Measurements from ENCODE around the gene NRP1. TPM values are rescaled to one million over a fixed set of nuclear protein-coding genes. Genes with fewer than 3 reads are reported as not detected.

NRP1 gene
- total RNA-seq, 1 donor from 2014 or later: 16.1 TPM

GRCh38 chr10:33358016-33358415 is 23.5 kb upstream of the NRP1 start:
- H3K4me1 Mint-ChIP-seq: no peaks in the 10 kb centered on the region
- DNase-seq (ENCODE audit: low read depth, low spot score): no peak
- H3K4me3 Mint-ChIP-seq: no peak overlapping the region
- no peaks in the 10 kb centered on the region for H3K36me3 Mint-ChIP-seq (ENCODE audit: low read depth)
- no peaks in the 10 kb centered on the region for H3K27me3 Mint-ChIP-seq (ENCODE audit: low read depth)
- TF ChIP-seq, protein P1, sequence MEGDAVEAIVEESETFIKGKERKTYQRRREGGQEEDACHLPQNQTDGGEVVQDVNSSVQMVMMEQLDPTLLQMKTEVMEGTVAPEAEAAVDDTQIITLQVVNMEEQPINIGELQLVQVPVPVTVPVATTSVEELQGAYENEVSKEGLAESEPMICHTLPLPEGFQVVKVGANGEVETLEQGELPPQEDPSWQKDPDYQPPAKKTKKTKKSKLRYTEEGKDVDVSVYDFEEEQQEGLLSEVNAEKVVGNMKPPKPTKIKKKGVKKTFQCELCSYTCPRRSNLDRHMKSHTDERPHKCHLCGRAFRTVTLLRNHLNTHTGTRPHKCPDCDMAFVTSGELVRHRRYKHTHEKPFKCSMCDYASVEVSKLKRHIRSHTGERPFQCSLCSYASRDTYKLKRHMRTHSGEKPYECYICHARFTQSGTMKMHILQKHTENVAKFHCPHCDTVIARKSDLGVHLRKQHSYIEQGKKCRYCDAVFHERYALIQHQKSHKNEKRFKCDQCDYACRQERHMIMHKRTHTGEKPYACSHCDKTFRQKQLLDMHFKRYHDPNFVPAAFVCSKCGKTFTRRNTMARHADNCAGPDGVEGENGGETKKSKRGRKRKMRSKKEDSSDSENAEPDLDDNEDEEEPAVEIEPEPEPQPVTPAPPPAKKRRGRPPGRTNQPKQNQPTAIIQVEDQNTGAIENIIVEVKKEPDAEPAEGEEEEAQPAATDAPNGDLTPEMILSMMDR (conservative IDR thresholded peaks at IDR 0.05): no peak
- H3K27ac Mint-ChIP-seq (ENCODE audit: unreplicated experiment): no peak overlapping the region
- peaks cover 10% of the 10 kb centered on the region for H3K9me3 Mint-ChIP-seq

DNA sequence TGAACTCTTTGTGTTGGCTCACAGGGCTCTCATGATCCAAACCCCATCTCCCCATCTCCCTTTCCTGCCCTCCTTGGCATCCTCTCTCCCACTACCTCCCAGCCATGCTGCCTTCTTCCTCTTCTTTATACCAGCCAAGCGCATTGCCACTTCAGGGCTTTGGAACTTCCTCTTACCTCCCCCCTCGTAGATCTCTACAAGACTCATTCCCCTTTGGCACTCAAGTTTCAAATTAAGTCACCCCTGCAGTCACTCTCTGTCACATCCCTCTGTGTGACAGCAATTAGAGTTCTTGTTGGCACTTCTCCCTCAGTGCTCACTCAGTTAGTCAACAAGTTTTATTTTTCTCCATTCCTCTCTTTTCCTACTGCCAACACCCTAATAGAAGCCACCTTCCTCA is 20.8 kb upstream of the NRP1 start:
- Mint-ChIP-seq H3K27ac (ENCODE audit: unreplicated experiment) (no peak overlapping the region), H3K27me3 (ENCODE audit: low read depth) (no peaks in the 10 kb centered on the region), H3K9me3 (no peaks in the 10 kb centered on the region), H3K36me3 (ENCODE audit: low read depth) (no peaks in the 10 kb centered on the region), H3K4me1 (no peaks in the 10 kb centered on the region), H3K4me3 (no peak overlapping the region)
- DNase-seq (ENCODE audit: low read depth, low spot score): no peak
- TF ChIP-seq, protein P1 (conservative IDR thresholded peaks at IDR 0.05): no peak

GRCh38 chr10:33353853-33354252 is 19.4 kb upstream of the NRP1 start:
- TF ChIP-seq, protein P1 (conservative IDR thresholded peaks at IDR 0.05): no peak
- DNase-seq (ENCODE audit: low read depth, low spot score): no peak
- no peaks in the 10 kb centered on the region for H3K27me3 Mint-ChIP-seq (ENCODE audit: low read depth)
- H3K36me3 Mint-ChIP-seq (ENCODE audit: low read depth): no peaks in the 10 kb centered on the region
- no peak overlapping the region for H3K27ac Mint-ChIP-seq (ENCODE audit: unreplicated experiment)
- H3K9me3 Mint-ChIP-seq: no peaks in the 10 kb centered on the region
- H3K4me3 Mint-ChIP-seq: no peak overlapping the region
- no peaks in the 10 kb centered on the region for H3K4me1 Mint-ChIP-seq

GRCh38 chr10:33353334-33353733 is 18.9 kb upstream of the NRP1 start:
- H3K27me3 Mint-ChIP-seq (ENCODE audit: low read depth): no peaks in the 10 kb centered on the region
- no peak for DNase-seq (ENCODE audit: low read depth, low spot score)
- no peaks in the 10 kb centered on the region for H3K9me3 Mint-ChIP-seq
- no peak overlapping the region for H3K4me3 Mint-ChIP-seq
- TF ChIP-seq, protein P1 (conservative IDR thresholded peaks at IDR 0.05): no peak
- H3K27ac Mint-ChIP-seq (ENCODE audit: unreplicated experiment): no peak overlapping the region
- no peaks in the 10 kb centered on the region for H3K36me3 Mint-ChIP-seq (ENCODE audit: low read depth)
- H3K4me1 Mint-ChIP-seq: no peaks in the 10 kb centered on the region

DNA sequence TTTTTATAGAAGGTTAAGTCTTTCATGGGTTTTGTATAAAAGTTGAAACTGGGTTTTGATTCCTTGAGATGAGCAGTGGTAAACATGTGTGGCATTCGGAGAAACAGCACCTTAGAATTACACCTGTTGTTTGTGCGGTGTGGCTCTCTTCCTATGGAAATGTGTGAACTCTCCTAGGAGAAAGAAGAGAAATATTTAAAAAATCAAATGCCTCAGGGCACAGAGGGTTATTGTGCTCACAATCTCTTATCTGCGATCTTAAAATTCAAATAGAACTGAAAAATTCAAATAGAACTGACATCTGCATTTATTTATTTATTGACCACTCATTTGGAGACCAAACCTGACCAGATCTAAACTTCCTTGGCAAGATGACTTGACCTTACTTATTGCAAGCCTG is 18.1 kb upstream of the NRP1 start:
- Mint-ChIP-seq H3K27me3 (ENCODE audit: low read depth) (no peaks in the 10 kb centered on the region), H3K4me1 (no peaks in the 10 kb centered on the region), H3K9me3 (no peaks in the 10 kb centered on the region), H3K36me3 (ENCODE audit: low read depth) (no peaks in the 10 kb centered on the region), H3K27ac (ENCODE audit: unreplicated experiment) (no peak overlapping the region), H3K4me3 (no peak overlapping the region)
- no peak for DNase-seq (ENCODE audit: low read depth, low spot score)
- TF ChIP-seq, protein P1 (conservative IDR thresholded peaks at IDR 0.05): no peak

GRCh38 chr10:33352175-33352574 is 17.7 kb upstream of the NRP1 start:
- H3K27ac Mint-ChIP-seq (ENCODE audit: unreplicated experiment): no peak overlapping the region
- H3K4me1 Mint-ChIP-seq: no peaks in the 10 kb centered on the region
- DNase-seq (ENCODE audit: low read depth, low spot score): no peak
- H3K4me3 Mint-ChIP-seq: no peak overlapping the region
- TF ChIP-seq, protein P1 (conservative IDR thresholded peaks at IDR 0.05): no peak
- H3K36me3 Mint-ChIP-seq (ENCODE audit: low read depth): no peaks in the 10 kb centered on the region
- no peaks in the 10 kb centered on the region for H3K9me3 Mint-ChIP-seq
- no peaks in the 10 kb centered on the region for H3K27me3 Mint-ChIP-seq (ENCODE audit: low read depth)

Measured in neural crest cell (in vitro differentiated cells).